Naive B cell (primary cell): Measurements from ENCODE around the gene ZNF25. TPM values are rescaled to one million over a fixed set of nuclear protein-coding genes. Genes with fewer than 3 reads are reported as not detected.
"Not testable (repeated sequence)": the region's sequence is repeated elsewhere in the genome, so short reads cannot be mapped to it uniquely, and the experiment has no call there.

Experiments used
- ATAC-seq, 2 donors: fragments of 150-1000 bp; cut with Tn5 transposase; 2 replicates each; pipeline ENCODE4 v1.10.0; 2021; ENCODE audit warnings: low read depth in 2 of 2, mild to moderate bottlenecking in 2 of 2, moderate library complexity in 2 of 2
- DNase-seq: peaks from one replicate; pipeline ENCODE4 v3.0.0; 2022
- H3K27ac Mint-ChIP-seq, 6 donors: one replicate each; pipeline ENCODE4 v1.8.0; 2020 to 2022; ENCODE audit warnings: mild to moderate bottlenecking in 6 of 6, mixed read lengths in 6 of 6, moderate library complexity in 5 of 6, inconsistent platforms in 2 of 6
- H3K27me3 Mint-ChIP-seq, 3 donors: one replicate each; pipeline ENCODE4 v1.8.0; 2021 to 2022; ENCODE audit warnings: mixed read lengths in 3 of 3, mild to moderate bottlenecking in 1 of 3
- H3K36me3 Mint-ChIP-seq, 2 donors: one replicate each; pipeline ENCODE4 v1.8.0; 2020 to 2022; ENCODE audit warnings: mixed read lengths in 2 of 2, inconsistent platforms in 1 of 2, mild to moderate bottlenecking in 1 of 2
- H3K4me1 Mint-ChIP-seq, 3 donors: one replicate each; pipeline ENCODE4 v1.8.0; 2020 to 2022; ENCODE audit warnings: mixed read lengths in 3 of 3, inconsistent platforms in 1 of 3, mild to moderate bottlenecking in 1 of 3, moderate library complexity in 1 of 3
- H3K4me3 Mint-ChIP-seq, 8 donors: one replicate each; pipeline ENCODE4 v1.8.0; 2020 to 2022; ENCODE audit warnings: mild to moderate bottlenecking in 8 of 8, mixed read lengths in 8 of 8, moderate library complexity in 8 of 8, inconsistent platforms in 2 of 8
- H3K9me3 Mint-ChIP-seq, 7 donors: one replicate each; pipeline ENCODE4 v1.8.0; 2020 to 2022; ENCODE audit warnings: mixed read lengths in 7 of 7, mild to moderate bottlenecking in 5 of 7, inconsistent platforms in 2 of 7, moderate library complexity in 1 of 7
- polyA plus RNA-seq, 6 donors: library from polyadenylated mRNA; unstranded; fragments of 300-500 nt; fragmentation: Illumina TruSeq; gene quantifications; one replicate each; pipeline ENCODE4 v1.2.3, GENCODE V29; 2021; ENCODE audit warnings: low read depth in 6 of 6

ZNF25 gene
- polyA plus RNA-seq, 6 donors from 2014 or later, result 4.7 to 9.3 (median 4.7) TPM

DNA sequence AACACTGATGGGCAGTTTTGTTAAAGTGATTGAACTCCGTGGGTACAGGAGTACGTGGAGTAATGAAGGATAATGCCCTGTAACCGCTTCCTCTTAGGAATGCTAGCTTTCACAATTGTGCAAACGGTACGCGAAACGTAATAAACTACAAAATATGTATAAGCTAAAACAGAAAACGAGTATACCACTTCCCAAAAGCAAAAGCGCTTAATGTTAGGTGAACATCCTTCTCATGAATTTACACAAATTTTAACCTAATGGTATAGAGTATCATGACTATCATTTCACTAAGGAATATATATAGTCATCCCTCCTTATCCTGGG lies 395 bp upstream of the ZNF25 start:
- ATAC-seq, result no peak
- Mint-ChIP-seq H3K4me1 (peaks cover 13 to 21% (median 21%) of the 10 kb centered on the region in 3 donors), H3K9me3 (no peaks in the 10 kb centered on the region), H3K4me3 (peak overlapping the region; percentile 84 to 98 (median 94)), H3K27ac (peak overlapping the region; percentile 92 to 97 (median 96)), H3K36me3 (no peaks in the 10 kb centered on the region), H3K27me3 (no peaks in the 10 kb centered on the region)
- DNase-seq, result no peak

DNA sequence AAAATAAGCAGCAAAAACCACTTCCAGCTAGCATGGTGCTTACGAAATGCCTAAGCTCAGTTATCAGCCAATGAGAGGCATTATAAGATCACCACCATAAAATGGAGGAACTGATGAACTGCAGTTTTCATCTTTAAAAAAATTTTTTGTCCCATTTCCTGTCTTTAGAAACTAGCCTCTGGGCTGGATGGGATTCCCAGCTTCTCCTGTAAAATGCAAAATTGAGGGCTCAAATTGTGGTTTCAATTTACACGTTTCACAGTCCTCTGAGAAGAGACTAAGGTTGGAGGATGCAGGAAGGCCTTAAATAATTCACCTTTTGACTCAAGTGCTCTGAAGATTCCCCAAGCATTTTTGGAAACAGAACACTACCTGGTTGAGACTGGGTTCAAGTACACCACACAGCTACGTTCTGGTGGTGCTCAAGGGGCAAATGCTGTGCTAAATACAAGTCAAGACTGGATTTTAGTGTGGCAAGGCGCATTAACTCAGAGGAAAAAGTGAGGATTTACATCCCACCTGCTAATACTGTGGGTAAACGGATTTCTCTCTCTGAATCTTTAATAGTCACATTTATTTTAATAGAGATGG lies 951 bp downstream of the ZNF25 start:
- Mint-ChIP-seq H3K4me1 (peaks cover 13 to 21% (median 21%) of the 10 kb centered on the region in 3 donors), H3K4me3 (peak overlapping the region; percentile 84 to 98 (median 94))
- ATAC-seq, result no peak

DNA sequence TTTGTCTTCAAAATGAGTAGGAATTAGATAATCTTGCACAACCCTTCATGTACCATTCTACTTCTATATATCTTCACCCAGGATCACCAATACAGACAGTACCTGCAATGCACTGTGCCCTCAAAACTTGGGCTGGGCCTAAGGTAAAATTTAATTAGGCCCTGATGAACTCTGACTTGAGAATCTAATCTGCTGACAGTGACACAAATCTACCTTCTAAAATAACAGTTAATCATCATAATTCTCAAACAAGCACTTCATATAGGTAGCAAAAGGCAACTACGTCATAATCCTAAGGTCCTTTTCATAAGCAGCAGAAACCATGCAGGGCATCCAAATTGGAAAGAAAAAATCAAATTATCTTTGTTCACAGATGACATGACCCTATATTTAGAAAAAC lies 4.1 kb downstream of the ZNF25 start:
- Mint-ChIP-seq H3K36me3 (peaks cover 0 to 4% of the 10 kb centered on the region in 2 donors), H3K27ac (no peak overlapping the region), H3K9me3 (peaks cover 0 to 3% (median 0%) of the 10 kb centered on the region in 7 donors), H3K27me3 (no peaks in the 10 kb centered on the region), H3K4me1 (peaks cover 13 to 21% (median 21%) of the 10 kb centered on the region in 3 donors), H3K4me3 (peak overlapping the region in 1 of 8 donors; percentile 32)
- ATAC-seq (no peak), DNase-seq (no peak)

More for the DNA sequence above, 951 bp downstream of the ZNF25 start:
- Mint-ChIP-seq H3K9me3 (no peaks in the 10 kb centered on the region), H3K27ac (peak overlapping the region; percentile 92 to 97 (median 96)), H3K27me3 (no peaks in the 10 kb centered on the region), H3K36me3 (no peaks in the 10 kb centered on the region)
- peak; percentile 6 for DNase-seq

DNA sequence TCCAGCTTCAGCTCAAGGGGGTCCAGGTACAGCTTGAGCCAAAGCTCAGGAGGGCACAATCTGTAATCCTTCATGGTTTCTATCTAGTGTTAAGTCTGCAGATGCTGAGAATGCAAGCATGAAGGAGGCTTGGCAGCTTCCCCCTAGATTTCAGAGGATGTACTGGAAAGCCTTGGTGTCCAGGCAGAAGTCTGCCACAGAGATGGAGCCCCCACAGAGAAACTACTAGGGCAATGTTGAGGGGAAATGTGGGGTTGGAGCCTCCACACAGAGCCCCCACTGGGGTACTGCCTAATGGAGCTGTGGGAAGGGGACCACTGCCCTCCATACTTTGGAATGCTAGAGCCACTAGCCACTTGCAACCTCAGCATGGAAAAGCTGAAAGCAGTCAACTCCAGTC lies 11.4 kb downstream of the ZNF25 start:
- Mint-ChIP-seq H3K9me3 (peaks cover 5 to 31% (median 22%) of the 10 kb centered on the region in 7 donors), H3K27ac (no peak overlapping the region), H3K36me3 (peaks cover 27 to 30% of the 10 kb centered on the region in 2 donors), H3K27me3 (no peaks in the 10 kb centered on the region), H3K4me1 (no peaks in the 10 kb centered on the region), H3K4me3 (no peak overlapping the region)
- no peak for ATAC-seq
- no peak for DNase-seq

DNA sequence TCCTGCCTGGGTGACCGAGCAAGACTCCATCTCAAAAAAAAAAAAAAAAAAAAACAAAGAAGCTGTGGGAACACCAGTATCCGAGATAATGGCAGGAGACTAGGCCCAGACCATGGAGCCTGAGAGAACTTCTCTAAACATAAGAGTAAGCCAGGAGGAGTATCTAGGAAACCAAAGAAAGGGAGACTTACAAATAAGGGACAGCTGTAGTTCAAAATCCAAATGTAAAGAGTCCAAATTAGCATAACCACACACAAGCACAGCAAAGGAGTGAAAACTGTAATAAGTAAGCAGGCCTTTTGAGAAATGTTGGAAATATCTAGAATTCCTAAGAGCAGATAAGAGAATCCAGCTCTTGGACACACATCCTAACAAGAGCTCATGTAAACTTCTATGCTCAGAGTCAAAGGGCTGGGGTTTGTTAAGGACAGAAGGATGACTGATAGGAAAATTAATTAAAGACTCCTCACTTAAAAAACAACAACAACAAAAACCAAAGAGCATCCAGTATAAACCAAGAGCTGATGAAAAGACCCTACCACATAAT lies 15.8 kb downstream of the ZNF25 start:
- Mint-ChIP-seq H3K36me3 (peaks cover 37 to 42% of the 10 kb centered on the region in 2 donors), H3K9me3 (peaks cover 7 to 17% (median 14%) of the 10 kb centered on the region in 7 donors), H3K27ac (peak overlapping the region in 1 of 6 donors; percentile 60), H3K27me3 (no peaks in the 10 kb centered on the region), H3K4me3 (no peak overlapping the region), H3K4me1 (no peaks in the 10 kb centered on the region)
- ATAC-seq, result no peak
- DNase-seq, result no peak

DNA sequence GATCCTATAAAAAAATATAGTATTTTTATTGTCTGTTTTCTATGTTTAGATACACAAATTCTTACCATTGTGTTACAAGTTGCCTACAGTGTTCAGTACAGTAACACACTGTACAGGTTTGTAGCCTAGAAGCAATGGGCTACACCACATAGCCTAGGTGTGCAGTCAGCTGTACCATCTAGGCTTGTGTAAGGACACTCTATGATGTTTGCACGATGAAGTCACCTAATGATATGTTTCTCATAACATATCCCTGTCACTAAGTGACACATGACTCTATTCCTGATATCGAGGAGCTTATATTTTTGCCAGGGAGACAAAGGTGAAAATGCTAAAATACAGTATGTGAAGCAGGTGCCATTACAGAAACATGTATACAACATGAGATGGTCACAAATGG lies 18.6 kb downstream of the ZNF25 start:
- H3K36me3 Mint-ChIP-seq, result peaks cover 53 to 55% of the 10 kb centered on the region in 2 donors
- no peak for ATAC-seq
- peaks cover 7 to 18% (median 9%) of the 10 kb centered on the region in 7 donors for H3K9me3 Mint-ChIP-seq
- H3K4me3 Mint-ChIP-seq, result no peak overlapping the region
- no peak overlapping the region for H3K27ac Mint-ChIP-seq
- no peak for DNase-seq
- H3K27me3 Mint-ChIP-seq, result no peaks in the 10 kb centered on the region
- H3K4me1 Mint-ChIP-seq, result no peaks in the 10 kb centered on the region

DNA sequence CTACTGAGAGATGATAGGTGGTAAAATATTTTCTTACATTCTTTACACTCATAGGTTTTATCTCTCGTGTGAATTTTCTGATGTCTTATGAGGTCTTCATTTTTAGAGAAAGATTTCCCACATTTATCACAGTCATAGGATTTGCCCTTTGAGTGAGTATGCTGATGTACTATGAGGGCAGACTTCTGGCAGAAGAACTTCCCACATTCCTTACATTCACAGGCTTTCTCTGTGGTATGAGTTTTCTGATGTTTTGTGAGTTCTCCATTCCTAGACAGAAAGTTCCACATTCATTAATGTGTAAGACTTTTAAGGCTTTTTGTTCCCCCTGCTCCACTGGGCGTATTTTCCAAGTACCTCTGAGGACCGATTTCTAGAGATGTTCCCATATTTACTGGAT lies 23.5 kb downstream of the ZNF25 start:
- Mint-ChIP-seq H3K27ac (no peak overlapping the region), H3K4me1 (no peaks in the 10 kb centered on the region), H3K4me3 (no peak overlapping the region), H3K9me3 (peaks cover 9 to 29% (median 19%) of the 10 kb centered on the region in 7 donors), H3K36me3 (peaks cover 80% of the 10 kb centered on the region in 2 donors), H3K27me3 (no peaks in the 10 kb centered on the region)
- DNase-seq (no peak), ATAC-seq (no peak)

DNA sequence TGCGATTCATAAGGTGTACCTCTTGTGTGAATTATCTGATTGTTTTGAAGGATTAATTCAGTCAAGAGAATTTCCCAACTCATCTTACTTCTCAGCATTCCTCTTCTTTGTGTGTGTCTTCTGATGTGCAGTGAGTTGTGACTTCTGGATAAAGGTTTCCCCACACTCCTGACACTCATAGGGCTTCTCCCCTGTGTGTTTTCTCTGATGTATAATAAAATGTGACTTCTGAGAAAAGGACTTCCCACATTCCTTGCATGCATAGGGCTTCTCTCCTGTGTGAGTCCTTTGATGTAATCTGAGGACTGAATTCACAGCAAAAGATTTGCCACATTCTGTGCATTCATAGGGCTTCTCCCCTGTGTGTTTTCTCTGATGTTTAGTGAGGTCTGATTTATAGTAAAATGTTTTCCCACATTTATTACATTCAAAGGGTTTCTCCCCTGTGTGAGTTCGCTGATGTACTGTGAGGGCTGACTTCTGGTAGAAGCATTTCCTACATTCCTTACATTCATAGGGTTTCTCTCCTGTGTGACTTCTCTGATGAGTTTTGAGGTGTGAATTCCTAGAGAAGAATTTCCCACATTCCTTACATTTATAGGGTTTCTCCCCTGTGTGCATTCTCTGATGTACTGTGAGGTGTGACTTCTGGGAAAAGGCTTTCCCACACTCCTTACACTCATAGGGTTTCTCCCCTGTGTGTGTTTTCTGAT lies 24.2 kb downstream of the ZNF25 start:
- Mint-ChIP-seq H3K36me3 (peaks cover 73% of the 10 kb centered on the region in 2 donors), H3K4me3 (no peak overlapping the region), H3K27ac (no peak overlapping the region), H3K9me3 (peaks cover 9 to 29% (median 19%) of the 10 kb centered on the region in 7 donors), H3K4me1 (no peaks in the 10 kb centered on the region), H3K27me3 (no peaks in the 10 kb centered on the region)
- ATAC-seq, result no peak
- DNase-seq, result no peak

DNA sequence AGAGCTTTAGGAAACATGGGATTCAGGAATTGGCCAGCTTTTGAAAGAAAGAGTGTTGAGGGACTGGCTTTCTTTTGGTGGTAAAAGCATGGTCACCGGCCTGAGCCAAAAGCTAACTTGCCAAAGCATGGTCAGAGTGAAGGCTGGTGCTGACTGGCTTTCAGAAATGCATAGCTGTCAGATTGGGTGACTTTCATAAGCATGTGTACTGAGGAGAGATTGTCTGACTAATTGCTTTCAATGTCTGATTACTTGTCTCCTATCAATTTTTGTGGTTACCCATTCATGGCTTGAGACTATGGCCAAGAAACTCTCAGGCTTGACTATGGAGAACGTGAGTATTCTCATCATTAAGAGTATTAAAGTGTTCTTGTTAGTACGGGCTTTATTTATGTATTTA lies 28.2 kb downstream of the ZNF25 start:
- ATAC-seq (no peak), DNase-seq (no peak)
- no peak overlapping the region for H3K27ac Mint-ChIP-seq
- H3K9me3 Mint-ChIP-seq, result peaks cover 3 to 15% (median 14%) of the 10 kb centered on the region in 7 donors
- no peaks in the 10 kb centered on the region for H3K4me1 Mint-ChIP-seq
- no peak overlapping the region for H3K4me3 Mint-ChIP-seq
- peaks cover 33 to 39% of the 10 kb centered on the region in 2 donors for H3K36me3 Mint-ChIP-seq
- H3K27me3 Mint-ChIP-seq, result no peaks in the 10 kb centered on the region

DNA sequence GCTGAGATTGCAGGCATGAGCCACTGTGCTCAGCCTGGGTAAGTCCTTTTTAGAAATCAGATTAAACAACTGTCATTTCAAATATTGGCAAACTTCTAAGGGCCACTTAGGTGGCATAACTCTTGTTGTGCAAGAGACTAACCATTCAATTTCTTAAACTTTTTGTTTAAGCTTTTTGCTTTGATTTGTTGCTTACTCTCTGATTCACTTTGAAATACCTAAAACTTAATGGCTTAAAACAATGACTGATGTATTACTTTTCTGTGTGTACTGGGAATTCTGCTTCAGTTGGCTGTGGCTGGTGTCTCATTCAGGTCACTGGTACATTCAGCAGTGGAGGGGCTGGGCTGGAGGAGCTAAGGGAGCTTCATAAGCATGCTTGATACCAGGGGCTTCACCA lies 28.9 kb downstream of the ZNF25 start:
- Mint-ChIP-seq H3K36me3 (peaks cover 26 to 32% of the 10 kb centered on the region in 2 donors), H3K4me1 (no peaks in the 10 kb centered on the region), H3K27me3 (no peaks in the 10 kb centered on the region), H3K27ac (no peak overlapping the region), H3K9me3 (peaks cover 2 to 8% (median 7%) of the 10 kb centered on the region in 7 donors), H3K4me3 (no peak overlapping the region)
- DNase-seq (no peak), ATAC-seq (no peak)

DNA sequence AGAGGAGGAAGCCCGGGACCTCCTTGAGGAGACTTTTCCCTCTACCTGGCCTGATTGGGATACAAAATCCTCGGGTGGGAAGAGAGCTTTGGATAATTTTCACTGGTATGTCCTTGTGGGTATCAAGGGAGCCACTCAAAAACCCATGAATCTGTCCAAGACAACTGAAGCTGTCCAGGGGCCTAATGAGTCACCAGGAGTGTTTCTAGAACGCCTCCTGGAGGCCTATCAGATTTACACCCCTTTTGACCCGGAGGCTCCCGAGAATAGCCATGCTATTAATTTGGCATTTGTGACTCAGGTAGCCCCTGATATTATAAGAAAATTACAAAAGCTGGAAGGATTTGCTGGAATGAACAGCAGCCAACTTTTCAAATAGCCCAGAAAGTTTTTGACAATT lies 38.6 kb downstream of the ZNF25 start:
- H3K4me3 Mint-ChIP-seq, result no peak overlapping the region
- no peaks in the 10 kb centered on the region for H3K36me3 Mint-ChIP-seq
- no peak overlapping the region for H3K27ac Mint-ChIP-seq

DNA sequence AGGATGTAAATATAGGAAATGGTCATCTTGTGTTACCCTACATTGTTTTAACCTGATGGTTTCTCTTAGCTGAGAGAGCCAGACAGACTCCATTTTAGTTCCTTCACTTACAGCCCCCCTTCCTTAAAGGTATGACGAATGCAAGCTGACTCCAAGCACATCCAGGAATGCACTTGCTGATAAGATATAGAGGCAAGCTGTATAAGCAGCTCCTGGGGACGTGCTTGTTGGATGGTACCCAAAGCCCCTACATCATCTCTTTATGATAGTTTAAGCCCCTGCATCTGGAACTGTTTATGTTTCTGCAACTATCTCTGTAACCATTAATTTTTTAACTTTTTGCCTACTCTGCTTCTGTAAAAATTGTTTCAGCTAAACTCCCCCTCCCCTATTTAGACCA lies 41.7 kb downstream of the ZNF25 start:
- Mint-ChIP-seq H3K27ac (no peak overlapping the region), H3K9me3 (peaks cover 0 to 11% (median 0%) of the 10 kb centered on the region in 7 donors), H3K4me1 (no peaks in the 10 kb centered on the region), H3K4me3 (no peak overlapping the region), H3K27me3 (no peaks in the 10 kb centered on the region), H3K36me3 (no peaks in the 10 kb centered on the region)
- no peak for DNase-seq
- ATAC-seq, result no peak

More for the DNA sequence above, 38.6 kb downstream of the ZNF25 start:
- no peak for DNase-seq
- no peak for ATAC-seq
- H3K27me3 Mint-ChIP-seq, result no peaks in the 10 kb centered on the region
- no peaks in the 10 kb centered on the region for H3K4me1 Mint-ChIP-seq
- H3K9me3 Mint-ChIP-seq, result peaks cover 0 to 7% (median 0%) of the 10 kb centered on the region in 7 donors

DNA sequence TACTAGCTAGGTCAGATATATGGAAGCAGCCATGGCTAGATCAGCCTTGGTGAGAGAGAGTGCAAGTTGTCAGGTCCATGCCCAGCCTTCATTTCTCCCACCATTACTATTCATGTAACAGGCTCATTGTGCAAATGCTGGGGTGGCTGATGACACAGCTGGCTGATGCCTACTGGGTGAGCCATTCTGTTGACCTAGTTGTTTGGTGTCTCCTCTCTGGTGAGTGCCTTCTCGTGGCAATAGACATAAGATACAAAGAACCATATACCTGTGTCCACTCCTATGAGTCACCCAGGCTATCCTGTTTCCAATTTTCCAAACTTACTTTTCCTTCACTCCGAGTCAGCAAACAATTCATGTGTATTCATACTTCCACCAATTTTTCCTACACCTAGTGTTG lies 46.0 kb downstream of the ZNF25 start:
- Mint-ChIP-seq H3K4me1 (no peaks in the 10 kb centered on the region), H3K36me3 (no peaks in the 10 kb centered on the region), H3K27me3 (no peaks in the 10 kb centered on the region), H3K27ac (no peak overlapping the region), H3K4me3 (no peak overlapping the region), H3K9me3 (peaks cover 0 to 6% (median 0%) of the 10 kb centered on the region in 7 donors)
- no peak for DNase-seq
- ATAC-seq, result no peak

DNA sequence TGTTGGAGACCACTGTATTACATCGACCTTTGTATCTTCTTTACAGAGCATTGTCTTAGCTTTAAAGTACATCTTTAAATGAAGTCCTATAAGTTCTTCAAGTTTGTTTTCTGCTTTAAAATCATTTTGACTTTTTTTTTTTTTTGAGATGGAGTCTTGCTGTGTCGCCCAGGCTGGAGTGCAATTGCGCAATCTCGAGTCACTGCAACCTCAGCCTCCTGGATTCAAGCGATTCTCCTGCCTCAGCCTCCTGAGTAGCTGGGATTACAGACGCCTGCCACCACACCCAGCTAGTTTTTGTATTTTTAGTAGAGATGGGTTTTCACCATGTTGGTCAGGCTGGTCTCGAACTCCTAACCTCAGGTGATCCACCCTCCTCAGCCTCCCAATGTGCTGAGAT lies 68.3 kb downstream of the ZNF25 start:
- not testable (repeated sequence) for ATAC-seq, H3K4me1 Mint-ChIP-seq, DNase-seq, H3K36me3 Mint-ChIP-seq, H3K27me3 Mint-ChIP-seq, H3K4me3 Mint-ChIP-seq
- peak overlapping the region in 1 of 6 donors; percentile 27 for H3K27ac Mint-ChIP-seq
- peaks cover 0 to 24% (median 19%) of the 10 kb centered on the region in 7 donors for H3K9me3 Mint-ChIP-seq
